COLO668 (cell line): ENCODE measurements around the gene ILF2.
"Not testable (repeated sequence)": the region's sequence is repeated elsewhere in the genome, so short reads cannot be mapped to it uniquely, and the experiment has no call there.

Source experiments
- DNase-seq: peaks from one replicate; lab custom pipeline; 2025; ENCODE audit not compliant: unreplicated experiment; lab: John Stamatoyannopoulos, UW

Gene ILF2

DNA sequence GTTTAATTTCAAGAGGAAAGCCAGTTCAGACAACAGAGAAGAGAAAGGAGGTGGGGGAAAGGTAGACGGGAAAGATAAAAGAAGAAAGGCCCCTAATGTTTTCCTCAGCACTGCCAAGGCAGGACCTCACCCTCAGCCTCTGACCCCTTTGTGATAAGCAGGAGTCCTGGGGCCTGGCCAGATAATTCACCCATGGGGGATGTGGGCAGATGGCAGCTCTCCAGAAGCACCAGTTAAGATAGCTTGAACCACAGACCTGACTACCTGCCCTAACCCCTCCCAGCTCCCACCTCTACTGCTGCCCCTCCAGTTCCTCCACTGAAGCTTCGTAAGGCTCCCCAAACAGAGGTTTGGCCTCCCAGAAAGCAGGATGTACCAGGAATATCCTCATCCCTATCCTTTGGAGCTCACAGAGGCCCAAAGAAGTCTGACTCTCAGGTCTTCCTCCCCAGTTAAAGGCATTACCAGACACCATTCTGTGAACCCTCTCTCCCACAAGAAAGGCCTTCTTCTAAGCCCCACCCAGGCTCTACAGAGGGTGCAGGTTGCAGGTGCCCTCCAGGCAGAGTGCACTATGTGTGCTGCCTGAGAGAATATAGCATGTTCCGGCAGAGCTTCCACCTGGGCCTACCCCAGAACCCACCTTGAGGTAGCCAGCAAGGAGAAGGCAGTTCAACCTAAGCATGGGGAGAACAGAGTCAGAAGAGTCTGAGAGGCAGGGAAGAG, 21.5 kb downstream of the ILF2 start:
- peak; percentile 47 for DNase-seq

DNA sequence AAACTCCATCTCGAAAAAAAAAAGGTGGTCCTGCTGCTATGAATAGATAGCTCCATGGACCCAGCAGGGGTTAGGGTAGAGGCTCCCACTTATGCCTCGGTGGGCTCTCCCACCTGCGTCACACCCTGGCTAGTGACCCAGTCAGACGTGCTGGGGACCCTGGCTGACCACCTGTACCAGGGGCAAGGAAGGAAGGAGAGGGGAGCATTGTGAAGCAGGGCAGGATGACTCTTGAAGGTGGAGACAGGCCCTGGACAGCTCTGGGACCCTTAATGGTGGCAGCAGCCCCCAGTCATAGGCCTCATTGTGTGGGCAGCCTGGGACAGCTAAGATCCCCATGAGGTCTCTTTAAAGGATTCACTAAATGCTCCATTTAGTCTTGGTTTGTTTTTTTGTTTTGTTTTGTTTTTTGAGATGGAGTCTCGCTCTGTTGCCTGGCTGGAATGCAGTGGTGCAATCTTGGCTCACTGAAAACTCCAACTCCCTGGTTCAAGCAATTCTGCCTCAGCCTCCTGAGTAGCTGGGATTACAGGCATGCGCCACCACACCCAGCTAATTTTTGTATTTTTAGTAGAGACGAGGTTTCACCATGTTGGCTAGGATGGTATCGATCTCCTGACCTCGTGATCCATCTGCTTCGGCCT, 22.7 kb downstream of the ILF2 start:
- no peak for DNase-seq

GRCh38 chr1:153647346-153647714, 23.5 kb downstream of the ILF2 start:
- DNase-seq = no peak

DNA sequence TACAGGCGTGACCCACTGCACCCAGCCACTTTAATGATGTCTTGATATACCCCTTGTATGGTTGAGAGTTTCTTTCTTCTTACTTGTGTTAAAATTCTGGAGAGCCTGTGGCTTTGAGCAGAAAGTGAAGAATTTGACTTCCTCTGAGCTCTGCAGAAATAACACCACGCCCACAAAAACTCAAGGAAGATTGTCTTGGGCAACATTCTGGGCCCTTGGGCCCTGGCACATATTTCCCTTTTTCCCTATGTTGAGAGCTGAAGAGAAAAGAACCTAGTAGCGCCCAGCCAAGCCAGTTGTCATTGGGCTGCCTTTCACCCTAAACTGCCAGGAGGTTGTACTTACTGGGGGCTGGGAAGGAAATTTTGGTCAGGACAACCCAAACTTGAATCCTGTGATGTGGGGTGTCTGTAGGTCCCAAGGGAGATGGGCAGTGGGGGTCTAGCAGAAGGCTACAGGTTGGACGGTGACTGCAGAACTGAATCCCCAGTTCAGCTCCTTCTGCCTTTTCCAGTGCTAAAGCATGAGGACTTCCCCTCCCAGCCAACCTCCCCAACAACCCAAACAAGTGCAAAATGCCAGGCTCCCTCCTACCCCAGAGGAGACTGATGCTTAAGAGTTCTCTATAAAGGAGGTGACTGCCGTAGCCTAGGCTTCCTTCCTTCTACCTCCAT, 24.0 kb downstream of the ILF2 start:
- DNase-seq = no peak

DNA sequence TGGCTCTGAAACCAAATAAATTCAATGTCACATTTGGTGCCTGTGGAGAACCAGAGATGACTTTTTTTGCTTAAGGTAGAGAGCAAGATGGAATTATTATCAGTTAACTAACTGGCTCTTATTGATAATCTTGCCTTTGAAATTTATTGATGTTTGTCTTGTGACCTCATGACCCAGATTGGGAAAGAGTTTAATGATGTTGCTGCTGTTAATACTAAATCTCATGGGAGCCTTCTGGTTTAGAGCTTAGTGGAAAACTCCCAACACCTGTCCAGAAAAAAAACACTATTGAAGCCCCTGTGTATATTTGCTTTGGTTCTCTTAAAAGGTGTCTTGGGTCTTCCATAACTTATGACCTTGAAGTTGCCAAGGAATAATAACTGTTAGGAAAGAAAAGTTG, 27.0 kb downstream of the ILF2 start:
- no peak for DNase-seq

- no peak for DNase-seq
Measured at GRCh38 chr1:153643100-153643499, 27.7 kb downstream of the ILF2 start.

GRCh38 chr1:153642161-153642560, 28.6 kb downstream of the ILF2 start:
- DNase-seq = no peak

DNA sequence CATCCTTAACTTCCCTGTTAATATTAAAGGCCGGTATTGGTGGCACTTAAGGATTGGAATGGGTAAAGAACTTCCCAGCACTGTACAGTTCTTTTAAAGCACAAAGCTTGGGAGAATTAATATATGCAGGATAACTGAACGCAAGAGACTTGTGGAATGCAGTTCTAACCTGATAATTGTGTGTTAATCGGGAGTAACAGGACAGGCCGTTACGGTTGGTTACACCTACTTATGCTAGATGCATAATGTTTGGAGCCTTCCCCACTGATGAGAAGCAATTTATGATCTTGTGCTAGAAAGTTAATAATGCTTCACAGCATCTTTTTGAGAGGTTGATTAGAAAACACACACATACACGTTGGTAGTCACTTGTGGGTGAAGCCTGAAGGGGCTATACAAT, 29.9 kb downstream of the ILF2 start:
- no peak for DNase-seq

GRCh38 chr1:153640213-153640612, 30.6 kb downstream of the ILF2 start:
- DNase-seq = not testable (repeated sequence)

- DNase-seq = no peak
Measured at GRCh38 chr1:153639280-153639679, 31.5 kb downstream of the ILF2 start.

GRCh38 chr1:153638261-153638660, 32.5 kb downstream of the ILF2 start:
- DNase-seq = no peak

- DNase-seq = no peak
Measured at GRCh38 chr1:153636312-153636711, 34.5 kb downstream of the ILF2 start.

GRCh38 chr1:153635872-153636271, 34.9 kb downstream of the ILF2 start:
- no peak for DNase-seq

DNA sequence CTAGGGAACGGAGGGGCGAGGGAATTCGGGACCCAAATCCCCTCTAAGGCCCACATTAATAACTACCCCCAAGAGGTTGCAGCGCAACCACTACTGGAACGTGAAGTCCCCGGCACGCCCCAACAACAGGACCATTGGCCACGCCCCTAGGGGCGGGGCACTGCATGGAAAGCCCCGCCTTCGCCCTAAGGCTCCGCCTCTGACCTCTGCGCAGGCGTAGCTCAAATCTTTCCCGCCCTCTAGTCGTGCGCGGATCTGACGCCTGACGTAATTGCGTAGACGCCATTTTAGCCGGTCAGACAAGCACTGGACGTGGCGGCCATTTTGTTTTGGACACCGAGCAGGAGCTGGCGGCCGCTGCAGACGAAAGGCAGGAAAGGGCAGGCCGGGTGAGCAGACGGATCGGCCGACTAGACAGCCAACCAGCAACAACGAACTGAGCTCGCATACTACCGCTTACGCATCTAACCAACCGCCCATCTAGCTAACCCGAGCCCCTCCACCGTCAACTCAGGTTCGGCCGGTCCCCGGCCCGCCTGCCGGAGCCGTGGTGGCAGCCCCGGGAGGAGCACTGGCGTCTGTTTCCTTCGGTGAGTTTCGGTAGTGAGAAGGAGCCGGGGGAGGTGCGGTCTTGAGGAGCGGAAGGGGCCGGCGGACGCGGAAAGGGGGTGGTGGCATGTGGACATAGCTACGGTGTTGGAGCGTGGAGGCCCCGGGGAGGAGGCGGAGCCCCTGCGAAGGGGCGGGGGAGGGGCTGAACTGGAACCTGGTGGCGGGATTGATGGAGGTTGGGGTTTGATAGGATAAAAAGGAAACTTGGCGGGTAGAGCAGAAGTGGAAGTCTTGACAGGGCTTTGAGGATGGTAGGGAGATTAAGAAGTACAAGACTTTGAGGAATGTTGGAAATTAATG, 36.8 kb downstream of the ILF2 start, which contains the start of gene CHTOP:
Gene CHTOP, plus strand, starts transcription at position 313 of the 912 bp plus-strand sequence. CDS start 2,523 bp downstream, outside the sequence.
- peak; percentile 98 for DNase-seq

DNA sequence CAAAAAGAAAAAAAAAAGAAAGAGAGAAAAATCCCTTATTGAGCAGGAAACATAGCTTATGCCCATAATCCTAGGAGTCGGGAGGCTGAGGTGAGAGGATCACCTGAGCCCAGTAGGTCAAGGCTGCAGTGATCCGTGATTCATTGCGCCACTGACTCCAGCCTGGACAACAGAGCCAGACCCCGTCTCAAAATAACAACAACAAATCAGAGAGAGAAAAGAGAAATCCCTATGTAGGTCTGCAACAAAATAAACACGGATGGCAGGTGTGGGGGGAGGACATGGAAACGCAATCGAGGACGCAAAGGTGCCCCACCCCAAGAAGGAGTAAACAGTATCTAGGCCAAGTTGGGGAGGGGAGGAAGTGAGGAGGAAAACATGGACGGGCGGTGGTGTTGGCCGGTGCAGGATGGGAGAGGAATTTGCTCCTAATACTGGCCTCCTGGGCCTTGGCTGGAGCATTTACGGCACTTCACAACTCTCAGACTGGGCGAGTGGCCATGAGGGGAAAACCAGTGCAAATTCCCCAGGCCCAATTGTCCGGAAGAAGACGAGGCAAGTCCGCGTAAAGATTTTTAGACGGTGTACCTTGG, 37.5 kb downstream of the ILF2 start:
- DNase-seq = no peak

- no peak for DNase-seq
Measured at GRCh38 chr1:153631047-153632022, 39.5 kb downstream of the ILF2 start.

- DNase-seq = no peak
Measured at GRCh38 chr1:153630384-153630783, 40.4 kb downstream of the ILF2 start.

DNA sequence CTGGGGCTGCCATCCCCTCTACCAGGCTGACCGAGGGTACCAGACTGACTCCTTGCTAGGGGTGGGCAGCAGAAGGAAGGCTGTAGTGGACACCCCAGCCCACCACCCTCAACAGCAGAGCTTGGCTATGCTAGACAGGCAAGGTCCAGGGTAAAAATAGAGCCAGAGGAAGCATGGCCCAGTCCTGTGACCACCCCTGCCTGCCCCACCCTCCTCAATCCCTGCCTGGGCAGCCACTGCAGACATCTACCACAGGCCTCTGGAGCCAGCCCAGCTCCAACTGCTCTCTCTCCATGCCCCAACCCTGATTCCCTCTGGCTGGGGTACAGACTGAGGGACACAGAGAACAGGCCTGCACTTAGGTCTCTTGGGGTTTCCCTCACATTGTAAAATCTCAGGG, 40.8 kb downstream of the ILF2 start:
- DNase-seq = no peak

DNA sequence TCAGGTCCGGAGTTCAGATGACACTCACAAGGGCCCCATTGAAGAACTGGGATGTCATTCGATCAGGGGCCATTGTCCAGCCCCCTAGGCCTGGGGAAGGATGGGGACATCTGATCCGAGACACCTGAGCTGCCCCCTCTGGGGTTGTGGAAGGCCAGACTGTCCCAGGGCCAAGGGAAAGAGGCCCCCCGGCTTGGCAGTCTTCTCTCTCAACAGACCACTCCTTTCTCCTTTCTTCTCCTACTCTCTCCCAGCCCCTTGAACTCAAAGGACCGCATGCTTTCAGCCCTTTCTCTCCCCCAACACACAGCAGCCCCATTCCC, 41.5 kb downstream of the ILF2 start:
- DNase-seq = no peak
